ENCODE data around the gene DHDH. TPM values are rescaled to one million over a fixed set of nuclear protein-coding genes. Genes with fewer than 3 reads are reported as not detected.

DHDH gene
- not detected in 2 replicates for total RNA-seq

DNA sequence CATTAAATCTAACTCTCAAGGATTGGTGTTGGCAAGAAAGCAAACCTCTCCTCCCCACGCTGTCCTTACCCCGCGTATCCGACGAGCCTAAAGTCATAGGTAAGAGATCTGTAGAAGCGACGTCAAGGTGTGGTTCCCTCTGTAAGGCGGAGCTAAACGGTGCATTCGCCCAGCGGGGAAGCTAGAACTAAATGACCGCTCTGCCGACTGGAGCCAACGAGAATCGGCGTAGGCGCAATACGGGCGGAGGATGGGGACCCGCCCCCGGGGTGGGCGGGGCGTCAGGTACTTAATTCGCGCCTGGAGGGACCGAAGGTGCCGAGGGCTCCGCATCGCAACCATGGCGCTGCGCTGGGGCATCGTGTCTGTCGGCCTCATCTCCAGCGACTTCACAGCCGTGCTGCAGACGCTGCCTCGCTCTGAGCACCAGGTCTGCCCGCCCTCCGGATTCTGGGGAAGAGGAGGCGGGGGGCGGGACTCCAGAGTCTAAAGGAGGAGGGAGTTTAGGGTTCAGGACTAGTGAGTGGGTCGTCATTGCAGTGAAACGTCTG lies at the start of gene DHDH:
DHDH (plus strand) TSS at position 318 of the 551 bp plus-strand sequence; CDS start at position 341, 23 bp downstream.

DNA sequence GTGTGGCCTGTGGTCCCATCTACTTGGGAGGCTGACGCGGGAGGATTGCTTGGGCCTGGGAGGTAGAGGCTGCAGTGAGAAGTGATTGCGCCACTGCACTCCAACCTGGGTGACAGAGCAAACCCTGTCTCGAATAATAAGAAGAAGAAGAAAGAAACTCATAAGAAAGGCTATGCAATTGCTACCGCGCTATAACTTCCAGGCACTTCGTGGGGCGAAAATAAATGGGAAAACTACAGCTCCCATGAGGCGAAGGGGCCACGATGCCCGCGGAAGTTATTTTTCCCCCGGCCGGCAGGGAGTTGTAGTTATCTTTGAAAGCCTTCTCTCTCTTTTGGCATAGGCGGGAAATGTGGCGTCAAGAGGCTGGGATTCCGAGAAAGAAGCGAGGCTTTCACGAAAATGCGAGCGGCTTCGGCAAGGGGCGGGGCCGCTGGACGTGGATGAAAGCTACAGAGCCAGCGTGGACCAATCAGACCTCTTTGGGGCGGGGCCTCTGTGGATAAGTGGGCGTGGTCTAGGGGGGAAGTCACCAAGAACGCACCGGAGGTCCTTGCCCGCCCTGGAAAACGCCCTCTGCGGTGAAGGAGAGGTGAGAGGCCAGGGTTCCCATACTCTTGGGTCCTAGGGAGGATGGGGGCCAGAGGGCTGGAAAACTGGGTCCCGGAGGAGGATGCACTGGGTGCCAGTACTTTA lies 33.6 kb upstream of the DHDH start, which contains the start of gene NUCB1:
NUCB1 (plus strand) TSS at position 532 of the 696 bp plus-strand sequence. CDS start 485 bp downstream, outside the sequence.

DNA sequence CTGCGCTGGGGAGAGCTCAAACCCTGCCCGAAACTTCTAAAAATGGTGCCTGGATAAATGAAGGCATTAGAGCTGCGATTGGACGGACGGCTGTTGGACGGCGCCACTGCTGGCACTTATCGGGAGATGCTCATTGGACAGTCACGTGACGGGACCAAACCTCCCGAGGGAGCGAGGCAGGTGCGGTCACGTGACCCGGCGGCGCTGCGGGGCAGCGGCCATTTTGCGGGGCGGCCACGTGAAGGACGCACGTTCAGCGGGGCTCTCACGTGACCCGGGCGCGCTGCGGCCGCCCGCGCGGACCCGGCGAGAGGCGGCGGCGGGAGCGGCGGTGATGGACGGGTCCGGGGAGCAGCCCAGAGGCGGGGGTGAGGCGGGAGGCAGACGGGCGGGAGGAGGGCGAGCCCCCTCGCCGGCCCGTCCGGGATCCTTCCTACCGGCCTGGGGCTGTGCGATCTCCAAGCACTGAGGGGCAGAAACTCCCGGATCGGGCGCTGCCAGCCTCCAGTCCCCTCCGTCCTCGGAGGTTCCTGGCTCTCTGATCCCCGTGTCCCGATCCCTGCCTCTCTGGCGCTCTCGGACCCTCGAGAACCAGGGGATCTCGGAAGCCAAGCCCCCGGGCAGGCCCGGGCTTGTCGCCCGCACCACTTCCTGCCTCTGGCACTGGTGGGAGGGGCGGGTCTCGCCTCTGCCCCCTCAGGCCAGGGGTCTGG lies 21.3 kb downstream of the DHDH start, which contains the start of gene BAX:
BAX (plus strand) TSS at position 281 of the 713 bp plus-strand sequence; CDS start at position 335, 54 bp downstream.

DNA sequence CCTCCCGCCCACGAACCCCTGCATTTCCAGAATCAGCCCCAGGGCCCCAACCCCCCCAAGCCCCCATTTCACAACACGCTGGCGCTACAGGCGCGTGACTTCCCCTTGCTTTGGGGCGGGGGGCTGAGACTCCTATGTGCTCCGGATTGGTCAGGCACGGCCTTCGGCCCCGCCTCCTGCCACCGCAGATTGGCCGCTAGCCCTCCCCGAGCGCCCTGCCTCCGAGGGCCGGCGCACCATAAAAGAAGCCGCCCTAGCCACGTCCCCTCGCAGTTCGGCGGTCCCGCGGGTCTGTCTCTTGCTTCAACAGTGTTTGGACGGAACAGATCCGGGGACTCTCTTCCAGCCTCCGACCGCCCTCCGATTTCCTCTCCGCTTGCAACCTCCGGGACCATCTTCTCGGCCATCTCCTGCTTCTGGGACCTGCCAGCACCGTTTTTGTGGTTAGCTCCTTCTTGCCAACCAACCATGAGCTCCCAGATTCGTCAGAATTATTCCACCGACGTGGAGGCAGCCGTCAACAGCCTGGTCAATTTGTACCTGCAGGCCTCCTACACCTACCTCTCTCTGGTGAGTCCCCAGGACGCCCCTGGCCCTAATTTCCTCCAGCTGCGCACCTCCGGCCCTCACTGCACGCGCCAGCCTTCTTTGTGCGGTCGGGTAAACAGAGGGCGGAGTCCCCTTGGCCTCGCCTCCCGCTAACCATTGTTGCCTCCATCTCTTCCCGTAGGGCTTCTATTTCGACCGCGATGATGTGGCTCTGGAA lies 31.7 kb downstream of the DHDH start, which contains the start of gene FTL:
FTL (plus strand) TSS at position 270 of the 766 bp plus-strand sequence; CDS start at position 469, 199 bp downstream.

DNA sequence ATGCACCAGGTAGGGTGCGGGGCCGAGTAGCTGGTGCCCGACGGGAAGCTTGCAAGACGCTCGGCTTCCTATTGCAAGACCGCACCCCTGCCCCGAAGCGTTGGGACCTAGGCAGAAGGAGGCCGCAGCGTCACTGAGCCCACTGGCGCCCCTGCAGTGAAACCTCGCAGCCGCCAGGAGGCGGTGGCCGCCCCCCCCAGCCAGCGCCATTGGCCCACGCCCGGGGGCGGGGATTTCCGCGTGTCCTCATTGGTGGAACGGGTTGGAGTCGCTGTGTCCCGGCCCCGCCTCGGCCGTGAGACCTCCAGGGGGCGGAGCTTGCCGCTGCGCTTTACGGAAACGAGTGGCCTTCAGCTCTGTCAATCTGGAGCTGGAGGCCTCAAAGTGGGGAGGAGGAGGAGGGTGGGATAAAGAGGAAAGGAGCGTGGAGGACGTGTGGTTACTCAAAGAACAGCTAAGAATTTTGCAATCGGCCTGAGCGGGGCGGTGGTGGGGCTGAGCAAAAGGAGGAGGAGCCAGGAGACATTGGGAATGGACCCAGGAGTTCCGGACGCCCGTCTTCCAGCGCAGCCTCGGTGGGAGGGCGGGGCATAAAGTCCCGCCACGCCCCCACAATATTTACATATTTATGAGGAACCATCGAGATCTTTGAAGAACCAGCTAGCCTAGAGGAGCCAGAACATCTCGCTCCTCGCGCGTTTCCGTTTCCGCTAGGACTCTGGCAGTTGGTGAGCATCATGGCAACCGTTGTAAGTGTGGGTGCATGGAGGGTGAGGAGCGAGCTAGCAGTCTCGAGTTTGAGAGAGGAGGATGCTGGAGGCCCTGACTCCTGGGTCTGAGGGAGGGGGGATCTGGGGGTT lies 59.9 kb downstream of the DHDH start, which contains the start of the genes GYS1 and RUVBL2:
GYS1 (minus strand) TSS at position 135 of the 860 bp plus-strand sequence. CDS start 197 bp downstream, outside the sequence.
RUVBL2 (plus strand) TSS at position 713 of the 860 bp plus-strand sequence; CDS start at position 738, 25 bp downstream.

Other genes starting within 250 kb of the DHDH start
- gene FUT2, start 237.7 kb upstream of the DHDH start, total RNA-seq = not detected in 2 replicates
- gene MAMSTR, start 214.0 kb upstream of the DHDH start, total RNA-seq = 0.62 and 2.3 TPM in 2 replicates
- gene RASIP1, start 193.1 kb upstream of the DHDH start, total RNA-seq = 3.7 and 4.1 TPM in 2 replicates
- not detected in 2 replicates for gene IZUMO1, start 186.8 kb upstream of the DHDH start, total RNA-seq
- 0.06 and 0.29 TPM in 2 replicates for gene FUT1, start 181.1 kb upstream of the DHDH start, total RNA-seq
- not detected in 2 replicates for gene FGF21, start 178.2 kb upstream of the DHDH start, total RNA-seq
- 25.1 and 30.3 TPM in 2 replicates for gene BCAT2, start 122.7 kb upstream of the DHDH start, total RNA-seq
- gene HSD17B14, start 97.2 kb upstream of the DHDH start, total RNA-seq = 3.0 TPM in 1 of 2 replicates, not detected in the other
- gene PLEKHA4, start 65.1 kb upstream of the DHDH start, total RNA-seq = 47.2 and 48.1 TPM in 2 replicates
- 28.2 and 33.1 TPM in 2 replicates for gene PPP1R15A, start 61.3 kb upstream of the DHDH start, total RNA-seq
- not detected in 2 replicates for gene TULP2, start 35.0 kb upstream of the DHDH start, total RNA-seq
- 544 and 558 TPM in 2 replicates for gene NUCB1, start 33.4 kb upstream of the DHDH start, total RNA-seq
- 78.0 and 87.6 TPM in 2 replicates for gene BAX, start 21.2 kb downstream of the DHDH start, total RNA-seq
- gene FTL, start 31.6 kb downstream of the DHDH start, total RNA-seq = 7,879 and 9,183 TPM in 2 replicates
- 67.8 and 76.5 TPM in 2 replicates for gene GYS1, start 59.6 kb downstream of the DHDH start, total RNA-seq
- 90.5 and 99.1 TPM in 2 replicates for gene RUVBL2, start 60.2 kb downstream of the DHDH start, total RNA-seq
- not detected in 2 replicates for gene LHB, start 83.4 kb downstream of the DHDH start, total RNA-seq
- gene CGB3, start 90.6 kb downstream of the DHDH start, total RNA-seq = not detected in 2 replicates
- not detected in 2 replicates for gene CGB2, start 98.2 kb downstream of the DHDH start, total RNA-seq
- gene CGB1, start 103.2 kb downstream of the DHDH start, total RNA-seq = not detected in 2 replicates
- not detected in 2 replicates for gene CGB5, start 110.1 kb downstream of the DHDH start, total RNA-seq
- not detected in 2 replicates for gene CGB8, start 115.4 kb downstream of the DHDH start, total RNA-seq
- not detected in 2 replicates for gene CGB7, start 124.0 kb downstream of the DHDH start, total RNA-seq
- not detected in 2 replicates for gene NTF4, start 131.1 kb downstream of the DHDH start, total RNA-seq
- gene KCNA7, start 139.0 kb downstream of the DHDH start, total RNA-seq = not detected in 2 replicates
- gene SNRNP70, start 151.8 kb downstream of the DHDH start, total RNA-seq = 107 and 131 TPM in 2 replicates
- 5.1 and 7.6 TPM in 2 replicates for gene LIN7B, start 180.7 kb downstream of the DHDH start, total RNA-seq
- 0.25 and 2.7 TPM in 2 replicates for gene C19orf73, start 185.4 kb downstream of the DHDH start, total RNA-seq
- 1.9 and 3.9 TPM in 2 replicates for gene PPFIA3, start 185.8 kb downstream of the DHDH start, total RNA-seq
- not detected in 2 replicates for gene HRC, start 221.7 kb downstream of the DHDH start, total RNA-seq
- 11.8 and 14.5 TPM in 2 replicates for gene TRPM4, start 224.1 kb downstream of the DHDH start, total RNA-seq

Data from cardiac ventricle fibroblast (primary cell).